ENCODE results near the gene MBD6.

GRCh38 chr12:57489157-57489641 is 33.4 kb upstream of the MBD6 start:
- TF ChIP-seq CTCF (IDR thresholded peaks at IDR 0.05; ENCODE audit: insufficient read depth, low read depth, low read length), result no peak
- no peak for TF ChIP-seq EZH2 (IDR thresholded peaks at IDR 0.05; ENCODE audit: insufficient read depth, low read length)
